ENCODE measurements around the gene SIRPA.

The SIRPA gene

DNA sequence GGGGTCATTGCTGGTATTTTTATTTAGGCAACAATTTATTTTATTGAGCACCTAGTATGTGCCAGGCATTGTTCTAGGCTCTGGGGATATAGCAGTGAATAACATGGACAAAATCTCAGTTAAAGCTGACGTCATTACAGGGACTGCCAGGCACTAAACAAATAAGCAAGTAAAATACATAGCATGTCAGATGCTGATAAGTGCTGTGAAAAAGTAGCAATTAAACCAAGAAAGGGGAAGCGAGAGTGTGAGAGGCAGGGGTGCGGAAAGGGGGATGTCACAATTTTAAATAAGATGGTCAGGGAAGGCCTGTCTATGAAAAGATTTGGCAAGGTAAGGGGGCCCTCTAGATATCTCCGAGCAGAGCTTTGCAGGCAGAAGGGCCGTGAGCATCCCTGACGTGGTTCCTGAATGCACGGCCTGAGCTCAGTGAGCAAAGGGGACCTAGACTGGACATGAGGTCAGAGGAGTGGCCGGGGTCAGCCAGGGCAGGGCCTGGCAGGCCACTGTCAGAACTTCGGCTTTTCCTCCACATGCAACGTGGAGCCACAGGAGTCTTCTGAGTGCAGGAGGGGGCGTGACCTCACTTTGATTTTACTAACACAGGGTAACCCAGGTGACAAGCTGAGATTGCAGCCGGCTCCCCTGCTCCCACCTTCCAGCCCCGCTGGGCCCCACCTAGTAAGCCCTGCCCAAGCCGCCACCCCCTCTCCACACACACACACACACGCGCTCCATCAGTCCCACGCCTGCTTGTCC is 24.2 kb upstream of the SIRPA start:
- FAIRE-seq = no peak

DNA sequence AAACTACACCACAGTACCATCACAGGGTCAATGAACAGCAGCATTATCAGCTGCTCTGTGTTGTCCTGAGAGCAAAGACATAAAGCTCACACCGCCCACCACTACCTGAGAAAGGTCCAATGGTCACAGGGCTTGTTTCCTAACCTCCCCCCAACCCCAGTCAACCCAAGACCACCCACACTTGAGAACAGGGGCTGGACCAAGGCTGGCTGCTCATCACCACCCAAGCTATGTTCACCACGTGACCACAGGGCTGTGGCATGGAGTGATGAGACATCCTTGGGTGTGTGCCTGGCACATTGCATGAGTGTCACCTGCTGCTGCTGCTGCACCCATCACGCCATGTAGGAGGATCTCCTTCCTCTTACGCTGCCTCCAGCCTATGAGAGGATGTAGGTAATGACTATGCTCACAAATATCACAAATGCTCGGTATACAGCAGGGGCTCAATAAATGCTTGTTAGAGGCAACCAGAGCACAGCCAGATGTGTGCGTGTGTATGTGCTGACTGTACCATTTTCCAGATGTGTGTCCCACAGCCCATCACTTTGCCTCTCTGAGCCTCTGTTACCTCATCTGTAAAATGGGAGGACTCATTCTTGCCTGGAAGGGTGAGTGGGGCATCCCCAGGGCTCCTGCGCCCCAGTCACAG is 23.3 kb upstream of the SIRPA start:
- no peak for FAIRE-seq

DNA sequence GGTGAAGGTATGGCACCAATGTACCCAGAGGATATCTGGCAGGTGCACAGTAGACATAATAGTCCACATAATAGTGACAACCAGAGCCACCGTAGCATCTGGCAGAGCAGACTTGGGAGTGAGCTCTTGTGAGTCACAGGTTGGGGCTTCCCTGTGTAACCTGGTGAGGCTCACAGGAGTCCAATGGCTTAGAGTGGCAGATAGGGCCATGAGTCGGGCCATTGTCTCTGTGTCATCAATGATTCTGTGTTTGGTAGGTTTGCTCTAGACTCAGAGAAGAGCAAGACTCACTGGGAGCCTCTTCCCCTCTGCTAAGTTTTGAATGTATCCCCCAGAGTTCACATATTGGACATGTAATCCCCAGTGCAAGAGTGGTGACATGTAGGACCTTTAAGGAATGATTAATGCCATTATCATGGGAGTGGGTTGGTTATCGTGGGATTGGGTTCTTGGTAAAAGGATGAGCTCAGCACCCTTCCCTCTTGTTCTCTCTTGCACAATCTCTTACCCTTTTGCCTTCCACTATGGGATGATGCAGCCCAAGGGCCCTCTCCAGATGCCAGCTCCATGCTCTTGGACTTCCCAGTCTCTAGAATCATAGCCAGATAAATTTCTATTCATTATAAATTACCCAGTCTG is 22.6 kb upstream of the SIRPA start:
- FAIRE-seq = no peak

DNA sequence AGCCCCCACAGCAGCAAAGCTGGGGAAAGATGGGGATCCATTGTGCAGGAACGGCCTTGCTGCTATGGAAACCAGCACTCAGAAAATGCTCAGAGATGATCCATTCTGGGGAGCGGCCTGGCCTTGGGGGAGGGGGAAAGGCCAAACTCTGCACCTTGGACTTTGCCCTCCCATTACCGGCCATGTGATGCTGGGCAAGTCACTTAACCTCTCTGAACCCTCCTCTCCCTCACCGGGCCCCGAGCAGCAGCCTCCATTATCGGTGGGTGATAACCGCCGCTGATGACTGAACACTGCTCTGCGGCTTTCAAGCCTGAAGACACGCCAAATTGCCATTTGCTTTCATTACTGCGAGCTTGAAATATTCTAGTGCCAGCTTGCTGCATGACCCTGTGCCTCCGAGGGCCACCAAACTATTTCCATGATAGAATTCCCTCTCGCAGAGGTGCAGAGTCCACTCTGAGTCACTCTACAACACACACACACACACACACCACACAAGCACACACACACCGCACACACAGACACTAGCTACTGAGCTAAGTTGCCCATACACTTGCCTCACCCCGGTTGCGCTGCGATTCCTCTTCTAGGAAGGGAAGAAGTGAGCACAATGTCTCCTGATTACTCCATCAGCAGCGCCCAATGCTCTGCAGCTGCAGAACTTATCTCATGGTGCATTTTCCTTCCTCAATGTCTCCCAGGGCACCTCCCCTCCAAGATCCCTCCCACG is 20.6 kb upstream of the SIRPA start:
- FAIRE-seq = no peak

DNA sequence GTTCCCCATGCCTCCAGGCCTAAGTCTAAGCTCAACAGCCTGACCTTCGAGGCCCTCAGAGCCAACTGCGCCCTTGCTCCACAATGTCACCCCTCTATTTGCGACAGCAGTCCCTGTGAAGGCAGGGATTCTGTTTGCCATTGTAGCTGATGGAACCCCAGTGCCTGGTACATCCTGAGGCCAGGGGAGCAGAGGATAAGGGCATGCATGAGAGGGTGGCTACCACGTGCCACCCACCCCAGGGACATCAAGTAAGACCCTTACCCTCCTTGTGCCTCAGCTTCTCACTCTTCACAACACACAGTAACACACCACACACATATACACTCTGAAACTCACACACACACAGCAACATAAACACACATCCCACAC is 20.0 kb upstream of the SIRPA start:
- no peak for FAIRE-seq

DNA sequence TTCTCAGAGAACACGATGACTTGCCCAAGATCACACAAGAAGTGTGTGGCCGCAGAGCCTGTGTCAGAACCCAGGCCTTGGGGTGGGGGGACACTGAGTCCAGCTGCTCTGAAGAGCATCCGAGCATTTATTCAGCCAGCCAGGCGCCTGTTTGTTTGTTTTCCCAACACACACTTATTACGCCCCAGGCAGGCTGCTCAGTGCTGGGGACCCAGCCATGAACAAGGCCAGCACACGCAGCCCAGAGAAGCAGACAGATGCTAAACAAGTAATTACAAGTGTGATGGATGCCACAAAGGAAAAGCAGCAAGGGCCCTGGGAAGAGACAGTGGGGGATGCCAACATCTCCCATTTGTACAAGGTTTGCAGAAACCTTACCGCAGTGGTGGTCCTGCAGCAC is 19.4 kb upstream of the SIRPA start:
- no peak for FAIRE-seq

DNA sequence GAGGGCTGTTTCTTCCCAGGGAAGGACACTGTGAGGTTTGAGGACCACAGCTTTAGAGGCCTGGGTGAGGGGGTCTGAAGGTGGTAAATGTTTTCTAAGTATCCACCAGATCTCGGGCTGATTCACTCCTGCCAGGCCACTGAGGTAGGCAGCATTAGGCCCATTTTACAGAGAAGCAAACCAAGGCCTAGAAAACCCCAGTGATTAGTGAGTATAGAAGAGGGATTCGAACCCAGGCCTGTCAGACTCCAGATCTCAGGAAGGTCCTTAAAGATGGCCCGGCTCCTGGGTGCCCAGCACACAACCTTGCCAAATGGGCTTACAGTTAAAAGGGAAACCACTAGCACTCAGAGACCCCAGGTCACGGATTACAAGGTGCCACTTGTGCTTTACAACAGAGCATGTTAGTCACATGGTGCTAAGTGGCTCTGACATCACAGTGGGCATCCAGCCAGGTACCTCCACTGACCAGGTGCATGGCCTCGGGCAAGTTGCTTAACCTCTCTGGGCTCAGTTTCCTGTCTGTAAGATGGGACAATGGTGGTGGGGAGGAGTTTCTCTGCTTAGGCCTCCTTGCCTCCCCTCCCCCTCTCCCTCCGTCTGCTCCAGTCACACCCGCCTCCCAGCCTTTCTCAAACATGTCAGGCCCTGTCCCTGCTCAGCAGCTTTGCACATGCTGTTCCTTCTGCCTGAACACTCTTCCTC is 18.8 kb upstream of the SIRPA start:
- no peak for FAIRE-seq

DNA sequence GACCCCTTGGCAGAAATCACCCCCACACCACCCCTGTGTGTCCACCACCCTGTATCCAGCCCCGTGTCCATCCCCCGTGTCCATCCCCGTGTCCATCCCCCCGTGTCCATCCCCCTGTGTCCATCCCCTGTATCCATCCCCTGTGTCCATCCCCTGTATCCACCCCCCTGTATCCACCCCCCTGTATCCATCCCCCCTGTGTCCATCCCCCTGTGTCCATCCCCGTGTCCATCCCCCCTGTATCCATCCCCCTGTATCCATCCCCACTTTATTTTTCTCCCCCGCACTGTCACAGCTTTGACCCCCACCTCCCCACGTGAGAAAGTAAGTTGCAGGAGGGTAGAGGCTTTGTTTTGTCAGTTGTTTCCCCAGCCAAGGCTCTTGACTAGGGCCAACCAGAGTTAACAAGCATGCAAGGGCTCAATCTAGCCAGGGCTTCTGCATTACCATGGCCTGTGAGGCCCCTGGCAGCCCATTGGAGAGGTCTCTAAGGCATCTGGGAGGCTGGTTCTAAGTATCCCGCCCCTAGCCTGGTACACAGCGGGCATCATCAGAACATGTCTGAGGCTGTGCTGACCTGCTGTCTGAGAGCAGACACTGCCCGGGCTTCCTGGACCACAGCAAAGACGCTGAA is 18.1 kb upstream of the SIRPA start:
- FAIRE-seq = no peak

DNA sequence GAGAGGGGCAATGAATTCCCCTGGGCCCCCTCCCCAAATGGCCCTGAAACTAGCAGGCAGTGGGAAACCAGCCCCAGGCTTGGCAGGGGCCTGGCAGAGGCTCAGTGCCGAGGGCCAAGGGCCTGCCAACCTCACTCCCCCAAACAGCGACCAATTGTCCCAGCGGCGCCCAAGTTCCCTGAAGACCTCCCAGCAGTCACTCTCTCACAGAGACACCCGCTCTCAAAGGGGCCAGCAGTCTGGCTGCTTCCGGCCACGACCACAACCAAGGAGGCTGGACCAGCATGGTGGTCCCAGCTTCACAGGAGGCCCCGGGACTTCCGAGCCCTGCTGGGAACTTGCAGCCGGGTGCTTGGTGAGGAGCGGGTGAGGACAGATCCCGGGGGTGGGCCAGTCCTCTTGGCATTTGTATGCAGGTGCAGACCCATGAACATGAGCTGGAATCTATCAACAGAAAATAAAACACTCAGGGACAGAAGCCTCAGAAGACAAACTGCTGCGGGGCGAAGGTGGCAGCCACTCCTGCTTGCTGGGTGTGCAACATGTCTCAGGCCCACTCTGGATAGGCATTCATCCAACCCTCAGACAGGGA is 17.5 kb upstream of the SIRPA start:
- no peak for FAIRE-seq

DNA sequence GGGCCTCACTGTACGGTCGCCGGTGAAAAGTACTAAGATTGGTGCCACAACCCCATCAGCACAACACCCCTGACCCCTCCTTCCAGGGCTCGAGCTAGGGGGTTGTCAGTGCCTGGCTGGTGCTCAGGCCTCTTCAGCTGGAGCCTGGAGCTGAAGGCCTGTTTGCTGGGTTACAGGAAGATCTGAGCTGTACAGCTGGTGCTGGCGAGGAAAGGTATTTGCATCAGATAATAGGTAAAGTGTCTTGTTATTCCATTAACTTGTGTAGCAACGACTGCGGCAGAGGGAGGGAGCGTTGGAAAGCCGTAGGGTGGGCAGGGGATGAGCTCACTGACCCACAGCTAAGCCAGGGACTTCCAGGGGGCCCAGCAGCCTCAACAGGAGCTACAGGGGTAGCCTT is 15.8 kb upstream of the SIRPA start:
- FAIRE-seq = no peak

DNA sequence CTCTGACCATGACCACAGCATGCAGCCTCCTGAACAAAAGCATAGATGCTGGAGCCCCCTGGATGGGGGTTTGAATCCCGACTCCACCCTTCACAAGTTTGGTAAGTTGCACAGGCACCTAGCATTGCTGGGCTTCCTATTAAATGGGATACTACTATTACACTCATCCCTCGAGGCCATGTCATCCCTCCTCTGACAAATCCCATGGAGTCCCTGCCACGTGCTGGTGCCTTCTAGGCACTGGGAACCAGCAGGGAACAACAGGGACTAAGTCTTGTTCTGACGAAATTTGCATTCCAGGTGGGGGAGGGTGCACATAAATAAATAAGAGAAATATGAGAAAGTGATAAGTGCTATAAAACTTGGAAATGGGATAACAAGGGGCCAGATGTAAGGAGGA is 15.3 kb upstream of the SIRPA start:
- FAIRE-seq = no peak

DNA sequence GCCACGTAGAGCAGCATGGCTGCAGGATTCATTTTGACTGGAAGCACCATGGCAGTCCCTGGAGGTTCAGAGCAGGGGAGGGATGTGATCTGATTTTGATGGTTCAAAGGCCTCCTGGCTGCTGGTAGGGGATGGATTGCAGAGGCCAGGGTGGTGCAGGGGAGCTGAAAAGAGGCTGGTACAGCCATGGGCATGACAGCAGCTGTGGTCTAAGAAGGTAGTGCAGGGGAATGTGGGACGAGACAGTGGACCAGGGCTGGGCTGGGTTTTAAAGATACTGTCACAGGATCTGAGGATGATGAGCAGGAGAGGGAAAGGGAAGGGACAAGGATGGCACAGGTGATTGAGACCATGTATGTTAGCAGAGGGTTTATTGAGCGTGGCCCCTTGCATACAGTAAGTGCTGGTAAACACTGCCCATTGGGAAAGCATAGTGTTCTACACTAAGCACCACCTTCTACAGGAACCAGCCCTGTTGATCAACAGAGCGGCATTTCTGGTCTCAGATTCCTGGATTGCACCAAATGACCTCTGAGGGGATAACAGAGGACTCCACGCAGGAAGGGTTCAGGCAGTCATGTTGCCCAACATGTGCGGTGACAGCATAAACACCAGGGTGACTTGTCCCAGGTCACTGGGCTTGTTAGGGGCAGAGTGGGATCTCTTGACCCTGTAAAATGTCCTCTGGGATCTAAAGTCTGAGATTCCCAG is 14.5 kb upstream of the SIRPA start:
- FAIRE-seq = no peak

DNA sequence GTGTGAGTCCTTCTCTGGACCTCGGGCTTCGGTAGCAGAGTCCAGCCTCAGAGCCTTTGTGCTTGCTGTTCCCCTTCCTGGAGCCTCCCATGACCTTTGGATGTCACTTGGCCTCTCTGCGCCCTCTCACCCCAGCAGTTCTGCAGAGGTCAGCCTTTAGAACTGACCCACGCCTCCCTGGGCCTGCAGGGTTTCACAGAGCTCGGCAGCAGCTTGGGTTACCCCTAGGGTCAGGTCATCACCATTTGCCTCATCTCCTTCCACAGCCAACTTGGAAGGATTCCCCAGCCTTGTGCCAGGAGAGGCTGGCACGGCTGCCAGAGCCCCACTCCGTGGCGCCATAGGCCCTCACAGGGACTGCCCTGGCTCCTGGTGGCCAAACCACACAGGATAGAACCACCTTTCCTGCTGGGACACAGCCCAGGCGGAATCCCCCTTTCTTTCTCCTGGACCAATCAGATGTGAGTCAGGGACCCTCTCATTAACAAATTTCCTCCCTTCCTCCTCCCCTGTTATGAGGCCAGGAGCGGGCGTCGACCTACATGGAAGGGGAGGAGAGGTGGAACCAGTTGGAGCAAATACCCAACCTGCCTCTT is 13.9 kb upstream of the SIRPA start:
- no peak for FAIRE-seq

DNA sequence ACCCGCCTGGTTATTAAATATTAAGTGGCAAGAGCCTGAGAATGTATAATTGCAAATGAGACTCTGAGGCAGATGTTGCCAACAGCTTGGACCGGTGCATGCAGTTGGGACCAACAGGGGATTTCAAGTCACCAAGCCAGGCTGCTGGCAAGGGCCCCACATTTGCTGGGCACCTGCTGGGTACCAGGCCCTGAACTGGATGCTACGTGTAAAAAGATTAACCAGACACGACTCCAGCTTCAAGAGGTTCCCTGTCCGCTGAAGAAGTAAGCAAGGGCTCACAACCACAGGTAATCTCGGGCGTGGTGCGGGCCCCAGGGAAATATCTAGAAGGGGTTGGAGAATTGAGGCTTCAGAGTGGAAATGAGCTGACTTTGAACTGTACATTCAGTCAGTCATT is 13.2 kb upstream of the SIRPA start:
- no peak for FAIRE-seq

DNA sequence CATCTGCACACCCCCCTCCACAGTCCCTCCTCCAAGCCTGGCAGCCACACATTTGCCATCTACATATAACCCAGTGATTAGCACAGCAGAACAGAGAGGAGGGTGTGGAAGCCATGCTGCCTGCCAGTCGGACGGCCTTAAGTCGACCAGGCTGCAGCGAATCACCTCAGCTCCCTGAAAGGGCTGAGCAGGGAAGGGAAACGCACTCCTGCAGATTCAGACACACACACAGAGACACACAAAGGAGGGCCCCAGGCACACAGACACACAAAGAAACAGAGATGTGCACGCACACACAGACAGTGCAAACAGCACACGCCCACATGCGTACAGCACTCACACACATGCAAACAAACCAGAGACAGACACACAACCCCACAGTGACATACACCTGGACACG is 11.2 kb upstream of the SIRPA start:
- FAIRE-seq = no peak

DNA sequence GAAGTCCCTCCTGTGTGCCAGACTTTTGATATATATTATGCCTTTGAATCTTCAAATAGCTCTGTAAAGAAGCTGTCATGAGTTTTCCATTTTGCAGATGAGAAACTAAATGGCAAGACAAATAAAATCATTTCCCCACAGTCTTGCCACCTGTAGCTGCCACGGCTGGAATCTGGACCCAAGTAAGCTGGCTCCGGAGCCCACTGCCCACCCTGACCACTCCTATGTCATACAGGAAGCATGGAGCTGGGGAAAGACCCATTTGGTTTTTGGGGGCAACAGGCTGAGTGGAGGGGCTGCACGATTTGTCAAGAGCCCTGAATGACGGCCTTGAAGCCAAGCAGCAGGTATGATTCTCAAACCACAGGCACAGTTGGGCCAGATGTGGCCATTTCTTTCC is 10.0 kb upstream of the SIRPA start:
- no peak for FAIRE-seq

DNA sequence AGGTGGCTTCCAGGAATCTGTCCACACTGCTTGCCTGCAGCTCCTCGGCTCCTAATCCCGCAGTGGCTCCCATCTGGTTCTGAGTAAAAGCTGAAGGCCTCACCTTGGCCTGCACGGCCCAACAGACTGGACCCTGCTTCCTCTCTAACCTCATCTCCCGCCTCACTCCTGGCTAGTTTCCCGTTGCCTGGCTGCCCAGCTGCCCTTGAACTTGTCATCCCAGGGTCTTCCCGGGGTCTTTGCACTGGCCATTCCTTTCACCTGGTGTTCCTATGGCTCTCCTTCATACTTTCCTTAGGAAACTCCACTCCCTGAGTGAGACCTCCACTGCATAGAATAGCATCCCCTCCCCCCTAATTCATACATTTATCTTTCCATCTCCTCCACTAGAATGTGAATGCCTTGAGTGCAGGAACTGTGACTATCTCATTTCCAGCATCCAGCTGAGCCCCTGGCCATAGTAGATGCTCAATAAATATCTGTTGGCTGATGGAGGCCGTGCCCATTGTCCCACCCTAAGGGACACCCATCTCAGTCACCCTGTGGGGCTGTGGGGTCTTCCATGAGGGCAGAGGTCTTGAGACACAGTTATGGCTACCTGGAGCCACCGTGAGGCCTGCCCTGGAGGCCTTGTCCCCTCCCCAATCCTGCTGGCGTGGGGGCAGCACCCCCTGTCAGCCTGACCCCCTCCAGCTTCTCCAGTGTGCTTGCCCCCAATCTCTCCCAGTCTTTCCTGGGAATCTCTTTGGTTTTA is 9.1 kb upstream of the SIRPA start:
- FAIRE-seq = no peak

DNA sequence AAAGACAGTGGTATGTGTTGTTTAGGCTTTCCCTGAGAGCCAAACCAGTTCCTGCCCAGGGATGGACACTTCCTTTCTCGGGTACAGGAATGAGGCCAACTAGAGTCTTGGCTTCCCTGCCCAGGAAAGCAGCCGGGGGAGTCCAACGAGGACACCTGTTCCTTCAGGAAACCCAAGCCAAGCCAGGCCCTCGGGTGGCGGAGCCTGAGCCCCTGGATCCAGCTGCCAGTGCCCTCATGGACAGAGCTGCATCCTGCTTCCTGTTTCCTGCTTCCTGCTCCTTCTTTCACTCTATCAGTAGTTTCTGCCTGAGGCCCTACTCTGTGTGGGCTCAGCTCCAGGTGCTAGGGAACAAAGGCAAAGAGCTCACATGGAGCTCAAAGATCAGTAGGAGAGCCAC is 7.9 kb upstream of the SIRPA start:
- no peak for FAIRE-seq

DNA sequence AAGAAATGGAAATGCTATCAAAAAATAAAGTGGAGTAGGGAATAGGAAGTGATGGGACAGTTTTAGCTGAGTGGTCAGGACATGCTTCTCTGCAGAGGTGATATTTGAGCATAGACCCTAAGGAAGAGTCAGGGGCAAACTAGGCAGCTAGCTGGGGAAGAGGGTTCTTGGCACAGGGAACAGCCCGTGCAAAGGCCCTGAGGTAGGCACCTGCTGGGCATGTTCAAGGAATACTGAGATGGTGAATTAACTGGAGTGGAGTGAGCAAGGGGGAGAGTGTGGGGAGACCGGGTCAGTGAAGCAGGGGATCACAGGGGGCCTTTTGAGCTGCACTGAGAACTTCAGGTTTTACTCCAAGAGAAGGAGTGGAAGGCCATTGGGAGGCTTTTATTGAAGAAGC is 7.5 kb upstream of the SIRPA start:
- no peak for FAIRE-seq

DNA sequence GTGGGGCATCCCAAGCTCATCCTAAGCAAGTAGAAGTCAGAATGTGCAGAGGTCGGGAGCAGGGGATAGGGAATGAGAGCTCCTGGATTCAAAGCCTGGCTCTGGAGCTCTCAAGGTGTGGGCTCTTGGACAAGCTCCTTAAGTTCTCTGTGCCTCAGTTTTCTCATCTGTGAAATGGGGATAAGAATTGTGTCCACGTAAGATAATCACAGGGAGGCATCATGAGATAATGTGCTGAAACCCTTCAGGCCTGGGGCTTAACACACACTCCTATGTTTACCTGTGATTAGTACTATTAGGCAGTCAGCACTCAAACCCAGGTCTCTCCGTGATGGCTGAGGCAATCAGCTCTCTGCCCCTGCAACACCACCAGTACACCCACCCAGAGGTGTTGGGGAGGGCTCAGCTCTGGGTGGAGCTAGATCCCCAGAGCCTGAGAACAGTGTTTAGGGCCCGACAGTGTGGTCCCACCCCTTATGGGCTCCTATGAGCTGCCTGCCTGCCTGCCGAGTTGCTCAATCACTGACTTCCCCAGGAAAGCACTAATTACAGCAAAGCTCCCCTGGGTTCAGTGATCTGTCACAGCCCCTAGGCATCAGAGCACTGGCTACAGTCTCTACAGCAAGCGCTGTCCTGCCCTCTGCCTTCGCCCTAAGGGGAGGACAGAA is 6.3 kb upstream of the SIRPA start:
- FAIRE-seq = no peak

Data from G401.6 (cell line).